BLaER1 treated with 17β-estradiol and CSF1 and Interleukin-3, amounts not matched to agents 10 nM and 100 nM (cell line): ENCODE measurements around the gene COL25A1.
"Not testable (repeated sequence)": the region's sequence is repeated elsewhere in the genome, so short reads cannot be mapped to it uniquely, and the experiment has no call there.

Experiments
- H3K27ac ChIP-seq, 11 experiments: shearing (Covaris generic); formaldehyde crosslinking; 2 replicates each; pipeline ENCODE4 v1.8.1; 2022
- H3K27me3 ChIP-seq, 11 experiments: shearing (Covaris generic); formaldehyde crosslinking; 2 replicates each; pipeline ENCODE4 v1.8.1; 2022
- H3K36me3 ChIP-seq, 11 experiments: shearing (Covaris generic); formaldehyde crosslinking; 2 replicates each; pipeline ENCODE4 v1.8.1; 2022
- H3K4me1 ChIP-seq, 10 experiments: shearing (Covaris generic); formaldehyde crosslinking; 2 replicates each; pipeline ENCODE4 v1.8.1; 2022
- H3K4me2 ChIP-seq, 11 experiments: shearing (Covaris generic); formaldehyde crosslinking; 2 replicates each; pipeline ENCODE4 v1.8.1; 2022
- H3K4me3 ChIP-seq, 10 experiments: shearing (Covaris generic); formaldehyde crosslinking; 2 replicates each; pipeline ENCODE4 v1.8.1; 2022
- H3K9ac ChIP-seq, 11 experiments: shearing (Covaris generic); formaldehyde crosslinking; 2 replicates each; pipeline ENCODE4 v1.8.1; 2022
- H3K9me3 ChIP-seq, 11 experiments: shearing (Covaris generic); formaldehyde crosslinking; replicated peaks in 1 of 11; 2 replicates each; pipeline ENCODE4 v1.8.1; 2022
- H4K20me1 ChIP-seq, 11 experiments: shearing (Covaris generic); formaldehyde crosslinking; 2 replicates each; pipeline ENCODE4 v1.8.1; 2022
- Cebpa-rat ChIP-seq, 11 experiments: shearing (Covaris generic); IDR thresholded peaks; 2 replicates each; pipeline ENCODE4 v1.8.1; 2022

COL25A1 gene

GRCh38 chr4:109156356-109156755 lies 146.1 kb downstream of the COL25A1 start:
- no peaks in the 10 kb centered on the region for H4K20me1 ChIP-seq
- TF ChIP-seq Cebpa-rat (IDR thresholded peaks at IDR 0.05): no peak
- no peak overlapping the region for H3K4me2 ChIP-seq
- H3K9me3 ChIP-seq: no peaks in the 10 kb centered on the region
- no peaks in the 10 kb centered on the region for H3K27me3 ChIP-seq
- H3K27ac ChIP-seq: no peak overlapping the region
- H3K4me3 ChIP-seq: no peak overlapping the region
- H3K9ac ChIP-seq: no peak overlapping the region
- H3K4me1 ChIP-seq: no peaks in the 10 kb centered on the region
- H3K36me3 ChIP-seq: no peaks in the 10 kb centered on the region

DNA sequence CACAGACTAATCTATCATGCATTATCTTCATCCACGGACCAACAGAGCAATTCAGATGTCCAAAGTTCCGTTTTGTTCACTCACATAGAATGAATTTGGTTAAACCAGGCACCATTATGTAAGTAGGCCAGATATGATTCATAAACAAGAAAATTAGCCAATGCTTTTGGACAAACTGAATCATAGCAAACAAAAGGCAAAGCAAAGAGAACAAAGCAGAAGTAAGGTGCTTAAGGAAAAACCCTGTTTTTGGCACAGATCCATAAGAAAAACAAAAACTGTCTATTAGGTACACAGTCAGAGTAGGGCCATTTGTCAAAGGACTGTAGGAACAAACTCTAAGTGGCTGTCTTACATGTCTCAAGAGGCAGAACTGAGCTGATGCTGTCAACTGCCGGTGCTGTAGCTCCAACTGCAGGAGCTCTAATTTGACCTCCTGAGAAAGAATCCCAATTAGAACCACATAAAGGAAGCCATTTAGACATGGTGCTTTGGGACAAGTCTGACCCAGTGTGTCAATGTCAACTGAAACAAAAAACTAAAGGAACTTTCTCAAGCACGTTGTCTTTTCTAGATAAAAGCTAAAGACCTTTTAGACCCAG lies 146.7 kb downstream of the COL25A1 start:
- H3K27ac ChIP-seq: no peak overlapping the region
- no peaks in the 10 kb centered on the region for H3K36me3 ChIP-seq
- no peak for TF ChIP-seq Cebpa-rat (IDR thresholded peaks at IDR 0.05)
- H4K20me1 ChIP-seq: no peaks in the 10 kb centered on the region
- H3K9me3 ChIP-seq: no peaks in the 10 kb centered on the region
- no peak overlapping the region for H3K4me2 ChIP-seq
- no peaks in the 10 kb centered on the region for H3K4me1 ChIP-seq
- no peak overlapping the region for H3K4me3 ChIP-seq
- H3K27me3 ChIP-seq: no peaks in the 10 kb centered on the region
- no peak overlapping the region for H3K9ac ChIP-seq

DNA sequence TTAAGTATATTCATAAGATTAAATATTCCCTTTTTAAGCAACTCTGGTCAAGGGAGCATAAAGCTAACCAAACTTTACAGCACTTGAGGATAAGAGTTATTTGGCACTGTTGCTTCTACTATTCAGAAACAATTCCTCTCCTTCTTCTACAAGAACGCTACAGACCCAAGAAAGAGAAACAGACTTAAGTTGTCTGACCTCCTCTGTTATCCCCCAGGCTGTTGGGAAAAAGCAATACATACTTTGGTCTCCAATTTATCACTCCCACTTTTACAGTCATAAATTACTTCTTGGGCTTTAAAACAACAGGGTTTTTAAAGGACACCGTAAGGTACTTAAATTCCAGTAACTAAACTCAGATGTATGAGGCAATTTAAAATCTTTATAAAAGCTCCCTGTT lies 147.4 kb downstream of the COL25A1 start:
- H3K4me2 ChIP-seq: no peak overlapping the region
- no peaks in the 10 kb centered on the region for H3K9me3 ChIP-seq
- no peaks in the 10 kb centered on the region for H3K36me3 ChIP-seq
- TF ChIP-seq Cebpa-rat (IDR thresholded peaks at IDR 0.05): no peak
- no peak overlapping the region for H3K9ac ChIP-seq
- no peaks in the 10 kb centered on the region for H4K20me1 ChIP-seq
- no peak overlapping the region for H3K4me3 ChIP-seq
- no peak overlapping the region for H3K27ac ChIP-seq
- H3K27me3 ChIP-seq: no peaks in the 10 kb centered on the region
- H3K4me1 ChIP-seq: no peaks in the 10 kb centered on the region

GRCh38 chr4:109154424-109154823 lies 148.0 kb downstream of the COL25A1 start:
- Histone ChIP-seq H3K9ac (no peak overlapping the region), H3K27me3 (no peaks in the 10 kb centered on the region), H3K9me3 (no peaks in the 10 kb centered on the region), H3K36me3 (no peaks in the 10 kb centered on the region), H3K27ac (no peak overlapping the region), H3K4me3 (no peak overlapping the region), H4K20me1 (no peaks in the 10 kb centered on the region), H3K4me2 (no peak overlapping the region), H3K4me1 (no peaks in the 10 kb centered on the region)
- TF ChIP-seq Cebpa-rat (IDR thresholded peaks at IDR 0.05): no peak

- no peak for TF ChIP-seq Cebpa-rat (IDR thresholded peaks at IDR 0.05)
- Histone ChIP-seq H3K36me3 (no peaks in the 10 kb centered on the region), H3K27me3 (no peaks in the 10 kb centered on the region), H3K4me3 (no peak overlapping the region), H3K9me3 (no peaks in the 10 kb centered on the region), H3K4me1 (no peaks in the 10 kb centered on the region), H4K20me1 (no peaks in the 10 kb centered on the region), H3K9ac (no peak overlapping the region), H3K4me2 (no peak overlapping the region), H3K27ac (no peak overlapping the region)
Measured at GRCh38 chr4:109149836-109150235, 152.6 kb downstream of the COL25A1 start.

- Histone ChIP-seq H3K4me3 (no peak overlapping the region), H3K4me2 (no peak overlapping the region), H4K20me1 (no peaks in the 10 kb centered on the region), H3K9me3 (no peaks in the 10 kb centered on the region), H3K27me3 (no peaks in the 10 kb centered on the region), H3K36me3 (no peaks in the 10 kb centered on the region), H3K9ac (no peak overlapping the region), H3K4me1 (no peaks in the 10 kb centered on the region), H3K27ac (no peak overlapping the region)
- TF ChIP-seq Cebpa-rat (IDR thresholded peaks at IDR 0.05): no peak
Measured at GRCh38 chr4:109148577-109149075, 153.8 kb downstream of the COL25A1 start.

DNA sequence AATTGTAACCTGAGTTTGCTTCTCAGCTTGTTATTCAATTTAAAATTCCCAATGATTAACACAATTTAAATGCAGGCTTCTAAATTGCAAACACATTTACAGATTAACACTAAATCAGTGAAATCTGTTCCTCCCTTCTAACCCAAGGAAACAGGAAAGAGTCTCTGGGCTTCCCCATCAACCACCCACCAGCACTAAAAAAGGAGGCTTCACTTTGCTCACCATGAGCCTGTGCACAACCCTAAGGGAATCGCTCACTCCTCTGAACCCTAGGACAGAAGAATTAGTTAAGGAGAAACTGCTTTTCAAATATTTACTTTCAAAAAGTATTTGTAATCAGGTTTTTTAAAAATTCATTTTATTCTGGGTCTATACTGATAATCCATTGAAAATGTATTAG lies 155.3 kb downstream of the COL25A1 start:
- H3K4me3 ChIP-seq: no peak overlapping the region
- H3K36me3 ChIP-seq: no peaks in the 10 kb centered on the region
- H3K27ac ChIP-seq: no peak overlapping the region
- no peak overlapping the region for H3K9ac ChIP-seq
- no peaks in the 10 kb centered on the region for H3K27me3 ChIP-seq
- peaks cover 0 to 7% (median 0%) of the 10 kb centered on the region in 11 experiments; a peak in 1 of 22 replicates for H3K9me3 ChIP-seq
- TF ChIP-seq Cebpa-rat (IDR thresholded peaks at IDR 0.05): no peak
- H3K4me1 ChIP-seq: no peaks in the 10 kb centered on the region
- H4K20me1 ChIP-seq: no peaks in the 10 kb centered on the region
- H3K4me2 ChIP-seq: no peak overlapping the region

DNA sequence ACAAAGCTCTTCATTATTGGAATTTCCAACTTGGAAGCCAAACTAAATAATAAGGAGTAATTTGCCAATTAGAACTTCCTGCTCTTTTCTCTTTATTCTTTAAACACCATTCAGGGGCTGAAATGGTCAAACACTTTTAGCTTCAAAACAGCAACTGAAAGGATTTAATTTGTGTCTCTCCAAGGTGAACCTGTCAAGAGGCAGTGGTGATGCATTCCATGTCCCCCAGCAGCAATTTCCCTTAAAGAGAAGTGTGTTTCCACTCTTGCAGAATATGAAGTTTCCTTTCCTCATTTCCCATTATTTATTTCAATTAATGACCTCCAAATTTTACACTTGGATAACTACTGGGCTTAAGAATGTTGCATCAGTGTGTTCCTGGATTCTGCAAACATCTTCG lies 156.0 kb downstream of the COL25A1 start:
- no peaks in the 10 kb centered on the region for H3K4me1 ChIP-seq
- no peaks in the 10 kb centered on the region for H3K36me3 ChIP-seq
- H4K20me1 ChIP-seq: no peaks in the 10 kb centered on the region
- no peak for TF ChIP-seq Cebpa-rat (IDR thresholded peaks at IDR 0.05)
- H3K4me3 ChIP-seq: no peak overlapping the region
- H3K27me3 ChIP-seq: no peaks in the 10 kb centered on the region
- no peak overlapping the region for H3K9ac ChIP-seq
- H3K27ac ChIP-seq: no peak overlapping the region
- H3K4me2 ChIP-seq: no peak overlapping the region
- peaks cover 0 to 7% (median 0%) of the 10 kb centered on the region in 11 experiments; a peak in 1 of 22 replicates for H3K9me3 ChIP-seq

GRCh38 chr4:109138125-109138524 lies 164.3 kb downstream of the COL25A1 start:
- not testable (repeated sequence) for H3K36me3 ChIP-seq, H3K4me1 ChIP-seq, H3K9me3 ChIP-seq, H3K27me3 ChIP-seq, H4K20me1 ChIP-seq, H3K4me2 ChIP-seq, H3K9ac ChIP-seq, H3K4me3 ChIP-seq, H3K27ac ChIP-seq

GRCh38 chr4:109134921-109135320 lies 167.5 kb downstream of the COL25A1 start:
- no peak overlapping the region for H3K4me2 ChIP-seq
- H3K9ac ChIP-seq: no peak overlapping the region
- no peaks in the 10 kb centered on the region for H3K4me1 ChIP-seq
- H3K27me3 ChIP-seq: no peaks in the 10 kb centered on the region
- no peaks in the 10 kb centered on the region for H4K20me1 ChIP-seq
- H3K36me3 ChIP-seq: no peaks in the 10 kb centered on the region
- no peak for TF ChIP-seq Cebpa-rat (IDR thresholded peaks at IDR 0.05)
- no peak overlapping the region for H3K27ac ChIP-seq
- no peak overlapping the region for H3K4me3 ChIP-seq
- H3K9me3 ChIP-seq: no peaks in the 10 kb centered on the region
